ENCODE measurements around the gene MCRIP2. TPM values are rescaled to one million over a fixed set of nuclear protein-coding genes. Genes with fewer than 3 reads are reported as not detected.

MCRIP2 gene
- total RNA-seq, 1 experiment from 2014 or later: 44.6 TPM

- Mint-ChIP-seq H3K27me3 (ENCODE audit: insufficient read depth, unreplicated experiment) (no peaks in the 10 kb centered on the region), H3K9me3 (ENCODE audit: unreplicated experiment) (no peaks in the 10 kb centered on the region), H3K4me1 (ENCODE audit: insufficient read depth, unreplicated experiment) (peaks cover 15% of the 10 kb centered on the region), H3K27ac (ENCODE audit: low read depth, unreplicated experiment) (no peak overlapping the region), H3K36me3 (ENCODE audit: insufficient read depth, unreplicated experiment) (peaks cover 11% of the 10 kb centered on the region), H3K4me3 (ENCODE audit: unreplicated experiment) (no peak overlapping the region)
- BruUV-seq (replicated peaks): no TSS peak
- POLR2A ChIA-PET: interaction anchor here (0.6 to 2.4 kb wide), 4 partner anchors 10 to 33 kb away, joined by 3 to 7 read pairs (median 4); no protein-coding TSS in a partner anchor
- TF ChIP-seq, protein P1, sequence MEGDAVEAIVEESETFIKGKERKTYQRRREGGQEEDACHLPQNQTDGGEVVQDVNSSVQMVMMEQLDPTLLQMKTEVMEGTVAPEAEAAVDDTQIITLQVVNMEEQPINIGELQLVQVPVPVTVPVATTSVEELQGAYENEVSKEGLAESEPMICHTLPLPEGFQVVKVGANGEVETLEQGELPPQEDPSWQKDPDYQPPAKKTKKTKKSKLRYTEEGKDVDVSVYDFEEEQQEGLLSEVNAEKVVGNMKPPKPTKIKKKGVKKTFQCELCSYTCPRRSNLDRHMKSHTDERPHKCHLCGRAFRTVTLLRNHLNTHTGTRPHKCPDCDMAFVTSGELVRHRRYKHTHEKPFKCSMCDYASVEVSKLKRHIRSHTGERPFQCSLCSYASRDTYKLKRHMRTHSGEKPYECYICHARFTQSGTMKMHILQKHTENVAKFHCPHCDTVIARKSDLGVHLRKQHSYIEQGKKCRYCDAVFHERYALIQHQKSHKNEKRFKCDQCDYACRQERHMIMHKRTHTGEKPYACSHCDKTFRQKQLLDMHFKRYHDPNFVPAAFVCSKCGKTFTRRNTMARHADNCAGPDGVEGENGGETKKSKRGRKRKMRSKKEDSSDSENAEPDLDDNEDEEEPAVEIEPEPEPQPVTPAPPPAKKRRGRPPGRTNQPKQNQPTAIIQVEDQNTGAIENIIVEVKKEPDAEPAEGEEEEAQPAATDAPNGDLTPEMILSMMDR (IDR thresholded peaks at IDR 0.05; ENCODE audit: unreplicated experiment): no peak
- no peak for DNase-seq (ENCODE audit: unreplicated experiment)
- CTCF ChIA-PET: interaction anchor here (1.0 to 1.4 kb wide), 3 partner anchors 14 to 18 kb away, joined by 3 to 4 read pairs (median 4); no protein-coding TSS in a partner anchor
- intact Hi-C loops (cut with micrococcal nuclease): no loop called here
These were observed 31.6 kb upstream of the MCRIP2 start for GRCh38 chr16:609984-610383.

DNA sequence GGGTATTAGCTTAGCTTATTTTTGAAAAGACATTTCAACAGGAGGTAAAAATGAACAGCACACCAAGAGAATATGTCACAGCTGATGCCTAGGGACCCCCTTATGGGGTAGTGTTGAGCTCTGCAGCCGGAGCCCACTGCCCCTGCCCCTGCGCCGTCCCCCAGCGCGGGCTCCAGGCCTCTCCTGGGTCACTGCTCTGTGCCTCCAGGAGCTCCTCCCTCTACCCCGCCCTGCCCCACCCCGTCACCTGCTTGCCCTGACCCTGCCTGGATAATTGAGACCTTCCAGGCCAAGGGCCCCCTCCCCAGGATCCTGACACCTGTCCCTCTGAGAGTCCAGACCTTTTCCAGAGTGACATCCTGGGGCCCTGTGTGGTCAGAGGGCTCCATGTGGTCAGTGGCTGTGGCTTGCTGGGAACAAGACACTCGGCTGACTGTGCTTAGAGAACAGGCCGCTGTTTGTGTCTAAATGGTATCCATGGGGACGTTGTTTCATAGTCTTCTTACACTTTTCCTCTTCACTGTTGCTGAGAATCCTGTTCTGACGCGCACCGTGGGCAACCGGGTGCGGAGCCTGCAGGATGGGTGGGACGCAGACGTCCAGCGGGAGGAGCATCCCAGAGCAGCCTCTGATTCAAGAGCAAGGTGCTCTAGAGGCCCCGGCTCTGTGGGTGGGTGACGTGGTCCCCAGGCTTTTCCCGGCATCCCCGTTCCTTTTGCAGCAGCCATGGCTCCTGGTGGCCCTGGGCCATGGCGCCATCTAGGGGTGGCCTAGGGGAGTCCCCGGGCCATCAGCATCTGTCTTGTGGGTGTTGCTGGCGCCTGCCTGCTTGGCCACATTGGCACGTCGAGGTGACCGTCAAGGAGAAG lies 30.9 kb upstream of the MCRIP2 start:
- CTCF ChIA-PET: interaction anchor here (0.6 to 1.4 kb wide), 7 partner anchors 10 to 106 kb away, joined by 3 to 5 read pairs (median 3); partner anchors contain the start of gene WFIKKN1
- H3K27ac Mint-ChIP-seq (ENCODE audit: low read depth, unreplicated experiment): no peak overlapping the region
- H3K36me3 Mint-ChIP-seq (ENCODE audit: insufficient read depth, unreplicated experiment): peaks cover 15% of the 10 kb centered on the region
- H3K27me3 Mint-ChIP-seq (ENCODE audit: insufficient read depth, unreplicated experiment): no peaks in the 10 kb centered on the region
- TF ChIP-seq, protein P1 (IDR thresholded peaks at IDR 0.05; ENCODE audit: unreplicated experiment): peak; percentile 73
- intact Hi-C loops (cut with micrococcal nuclease): no loop called here
- peak; percentile 72 for DNase-seq (ENCODE audit: unreplicated experiment)
- BruUV-seq (replicated peaks): no TSS peak
- H3K9me3 Mint-ChIP-seq (ENCODE audit: unreplicated experiment): no peaks in the 10 kb centered on the region
- no peak overlapping the region for H3K4me3 Mint-ChIP-seq (ENCODE audit: unreplicated experiment)
- POLR2A ChIA-PET: interaction anchor here (0.6 to 2.4 kb wide), 4 partner anchors 11 to 33 kb away, joined by 3 to 7 read pairs (median 4); no protein-coding TSS in a partner anchor
- peaks cover 15% of the 10 kb centered on the region for H3K4me1 Mint-ChIP-seq (ENCODE audit: insufficient read depth, unreplicated experiment)

- Mint-ChIP-seq H3K36me3 (ENCODE audit: insufficient read depth, unreplicated experiment) (peaks cover 15% of the 10 kb centered on the region), H3K4me3 (ENCODE audit: unreplicated experiment) (no peak overlapping the region), H3K27me3 (ENCODE audit: insufficient read depth, unreplicated experiment) (no peaks in the 10 kb centered on the region), H3K9me3 (ENCODE audit: unreplicated experiment) (no peaks in the 10 kb centered on the region), H3K27ac (ENCODE audit: low read depth, unreplicated experiment) (no peak overlapping the region), H3K4me1 (ENCODE audit: insufficient read depth, unreplicated experiment) (peaks cover 7% of the 10 kb centered on the region)
- DNase-seq (ENCODE audit: unreplicated experiment): no peak
- CTCF ChIA-PET: no interaction called here
- no TSS peak for BruUV-seq (replicated peaks)
- TF ChIP-seq, protein P1 (IDR thresholded peaks at IDR 0.05; ENCODE audit: unreplicated experiment): no peak
- POLR2A ChIA-PET: no interaction called here
- intact Hi-C loops (cut with micrococcal nuclease): no loop called here
These were observed 26.5 kb upstream of the MCRIP2 start for GRCh38 chr16:615122-615521.

DNA sequence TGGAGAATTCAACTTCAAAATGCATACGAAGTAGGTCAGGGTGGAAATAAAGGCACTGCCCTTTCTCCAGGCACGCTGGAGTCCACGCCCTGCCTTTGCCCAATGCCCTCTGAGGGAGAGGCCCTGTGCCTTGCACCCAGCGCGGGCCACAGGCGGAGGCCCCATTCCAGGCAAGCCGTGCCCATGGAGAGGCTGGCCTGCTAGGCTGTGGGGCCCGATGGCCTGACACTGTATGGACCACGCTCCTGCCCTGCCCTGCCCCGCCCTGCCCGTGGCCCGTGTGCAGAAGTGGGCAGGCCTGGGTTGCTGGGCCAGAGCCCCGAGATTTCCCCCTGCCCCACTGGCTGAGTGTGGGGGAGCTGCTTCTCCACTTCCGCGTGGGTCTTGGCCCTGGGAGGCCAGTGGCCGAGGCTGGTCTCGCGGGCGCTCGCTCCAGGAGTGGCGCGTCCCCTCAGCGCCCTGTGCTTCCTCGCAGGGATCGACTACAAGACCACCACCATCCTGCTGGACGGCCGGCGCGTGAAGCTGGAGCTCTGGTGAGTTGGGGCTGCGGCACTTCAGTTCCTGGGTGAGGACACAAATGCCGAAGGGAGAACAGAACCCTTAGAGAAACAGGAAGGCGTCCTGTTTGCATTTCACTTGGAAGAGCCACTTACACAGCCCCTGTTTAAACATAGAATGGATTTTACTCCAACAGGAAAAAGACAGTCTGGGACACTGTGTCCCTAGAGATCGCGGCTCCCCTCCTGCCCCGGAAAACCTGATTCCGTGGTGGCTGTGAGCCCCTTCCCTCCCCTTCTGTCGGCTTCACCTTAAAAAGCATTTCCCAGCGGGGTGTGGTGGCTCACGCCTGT lies 24.7 kb upstream of the MCRIP2 start:
- POLR2A ChIA-PET: no interaction called here
- Mint-ChIP-seq H3K27ac (ENCODE audit: low read depth, unreplicated experiment) (no peak overlapping the region), H3K27me3 (ENCODE audit: insufficient read depth, unreplicated experiment) (no peaks in the 10 kb centered on the region), H3K4me3 (ENCODE audit: unreplicated experiment) (no peak overlapping the region), H3K36me3 (ENCODE audit: insufficient read depth, unreplicated experiment) (peaks cover 21% of the 10 kb centered on the region), H3K9me3 (ENCODE audit: unreplicated experiment) (no peaks in the 10 kb centered on the region), H3K4me1 (ENCODE audit: insufficient read depth, unreplicated experiment) (peaks cover 7% of the 10 kb centered on the region)
- no peak for DNase-seq (ENCODE audit: unreplicated experiment)
- CTCF ChIA-PET: interaction anchor here (0.6 kb wide), 1 partner anchor 198 kb away, joined by 4 read pairs; no protein-coding TSS in a partner anchor
- intact Hi-C loops (cut with micrococcal nuclease): no loop called here
- BruUV-seq (replicated peaks): no TSS peak
- TF ChIP-seq, protein P1 (IDR thresholded peaks at IDR 0.05; ENCODE audit: unreplicated experiment): no peak
